NAMALWA (cell line): ENCODE data around the gene CYSRT1.

Experiments
- DNase-seq: peaks from one replicate; pipeline ENCODE4 v3.0.0-alpha.2; 2015; ENCODE audit warnings: low spot score

CYSRT1 gene

DNA sequence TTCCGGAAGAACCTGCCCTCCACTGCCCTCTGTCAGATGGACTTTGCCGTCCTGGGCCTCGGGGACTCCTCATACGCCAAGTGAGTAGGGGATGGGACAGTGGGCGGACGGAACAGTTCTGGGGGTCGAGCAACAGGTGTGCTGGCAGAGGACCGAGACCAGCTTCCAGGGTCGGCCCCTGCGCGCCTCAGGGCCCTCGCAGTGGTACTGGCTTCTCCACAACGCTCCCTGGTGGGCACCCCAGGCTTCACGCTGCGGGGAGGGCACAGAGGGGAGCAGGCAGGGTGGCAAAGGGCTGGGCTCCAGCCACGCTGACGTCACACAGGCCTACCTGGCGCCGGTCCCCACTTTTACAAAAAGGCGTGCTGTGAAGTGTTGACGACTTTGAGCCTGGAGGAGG is 12.5 kb upstream of the CYSRT1 start:
- DNase-seq = no peak

DNA sequence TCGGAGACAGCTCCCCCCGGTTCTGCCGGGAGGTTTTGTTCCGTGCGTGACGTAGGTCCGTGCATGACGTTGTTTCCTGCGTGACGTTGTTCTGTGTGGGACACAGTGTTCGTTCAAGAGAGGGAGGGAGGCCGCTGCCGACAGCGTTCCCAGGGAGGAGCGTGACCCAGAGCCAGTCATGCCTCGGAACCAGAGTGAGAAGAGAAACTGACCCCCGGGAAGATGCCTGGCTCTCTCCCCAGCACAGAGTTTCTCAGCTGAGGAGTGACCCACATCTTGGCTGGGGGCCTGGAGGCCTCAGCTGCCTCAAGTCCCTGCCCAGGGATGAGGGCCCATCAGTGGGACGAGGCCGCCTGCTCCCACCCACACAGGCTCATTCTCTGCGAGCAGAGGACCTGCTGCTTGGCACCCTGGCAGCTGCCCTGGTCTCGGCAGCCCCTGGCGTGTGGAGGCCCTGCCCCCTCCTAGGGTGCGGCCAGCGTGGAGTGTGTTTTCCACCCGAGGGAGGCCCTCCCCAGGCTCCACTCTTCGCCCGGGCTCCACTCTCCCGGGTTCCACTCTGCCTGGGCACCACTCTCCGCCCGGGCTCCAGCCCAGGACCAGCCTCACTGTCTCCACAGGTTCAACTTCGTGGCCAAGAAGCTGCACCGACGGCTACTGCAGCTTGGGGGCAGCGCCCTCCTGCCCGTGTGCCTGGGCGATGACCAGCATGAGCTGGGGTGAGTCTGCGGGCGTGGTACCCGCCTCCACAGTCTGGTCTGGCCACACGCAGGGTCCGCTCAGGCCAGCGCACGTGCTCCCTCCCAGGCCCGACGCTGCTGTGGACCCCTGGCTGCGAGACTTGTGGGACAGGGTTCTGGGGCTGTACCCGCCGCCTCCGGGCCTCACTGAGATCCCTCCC is 11.6 kb upstream of the CYSRT1 start:
- no peak for DNase-seq

DNA sequence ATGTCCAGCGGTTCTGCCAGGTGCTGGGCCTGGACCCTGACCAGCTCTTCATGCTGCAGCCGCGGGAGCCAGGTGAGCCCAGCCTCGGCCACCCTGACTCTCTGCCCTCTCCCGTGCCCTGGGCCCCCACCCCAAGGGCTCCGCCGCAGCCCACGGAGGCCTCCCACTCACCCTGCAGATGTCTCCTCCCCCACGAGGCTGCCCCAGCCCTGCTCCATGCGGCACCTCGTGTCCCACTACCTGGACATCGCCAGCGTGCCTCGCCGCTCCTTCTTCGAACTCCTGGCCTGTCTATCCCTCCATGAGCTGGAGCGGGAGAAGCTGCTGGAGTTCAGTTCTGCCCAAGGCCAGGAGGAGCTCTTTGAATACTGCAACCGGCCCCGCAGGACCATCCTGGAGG is 10.4 kb upstream of the CYSRT1 start:
- DNase-seq = no peak

GRCh38 chr9:137215196-137215986 is 9.6 kb upstream of the CYSRT1 start:
- no peak for DNase-seq

GRCh38 chr9:137216188-137216965 is 8.6 kb upstream of the CYSRT1 start:
- no peak for DNase-seq

GRCh38 chr9:137217276-137218211 is 7.4 kb upstream of the CYSRT1 start:
- DNase-seq = no peak

DNA sequence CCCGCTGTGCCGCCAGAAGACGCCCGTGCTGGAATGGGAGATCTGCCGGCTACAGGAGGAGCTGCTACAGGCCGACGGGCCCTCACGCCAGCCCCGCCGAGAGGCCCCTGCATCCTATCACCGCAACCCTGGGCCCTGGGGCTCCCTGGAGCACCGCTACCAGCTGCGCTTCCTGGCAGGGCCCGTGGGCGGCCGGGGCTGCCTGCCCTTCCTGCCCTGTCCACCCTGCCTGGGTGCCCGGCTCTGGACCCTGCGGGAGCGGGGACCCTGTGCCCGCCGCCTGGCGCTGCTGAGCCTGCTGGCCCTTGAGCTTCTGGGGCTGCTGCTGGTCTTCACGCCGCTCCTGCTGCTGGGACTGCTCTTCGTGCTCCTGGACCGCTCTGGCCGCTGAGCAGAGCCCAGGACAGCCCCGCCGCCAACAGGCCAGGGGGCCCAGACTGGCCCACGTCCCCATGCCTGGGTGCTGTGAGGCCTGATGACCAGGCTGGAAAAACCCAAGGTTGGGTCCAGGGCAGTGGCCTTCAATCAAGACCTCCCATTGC is 6.7 kb upstream of the CYSRT1 start:
- no peak for DNase-seq

- DNase-seq = no peak
Measured at GRCh38 chr9:137218754-137219271, 6.2 kb upstream of the CYSRT1 start.

DNA sequence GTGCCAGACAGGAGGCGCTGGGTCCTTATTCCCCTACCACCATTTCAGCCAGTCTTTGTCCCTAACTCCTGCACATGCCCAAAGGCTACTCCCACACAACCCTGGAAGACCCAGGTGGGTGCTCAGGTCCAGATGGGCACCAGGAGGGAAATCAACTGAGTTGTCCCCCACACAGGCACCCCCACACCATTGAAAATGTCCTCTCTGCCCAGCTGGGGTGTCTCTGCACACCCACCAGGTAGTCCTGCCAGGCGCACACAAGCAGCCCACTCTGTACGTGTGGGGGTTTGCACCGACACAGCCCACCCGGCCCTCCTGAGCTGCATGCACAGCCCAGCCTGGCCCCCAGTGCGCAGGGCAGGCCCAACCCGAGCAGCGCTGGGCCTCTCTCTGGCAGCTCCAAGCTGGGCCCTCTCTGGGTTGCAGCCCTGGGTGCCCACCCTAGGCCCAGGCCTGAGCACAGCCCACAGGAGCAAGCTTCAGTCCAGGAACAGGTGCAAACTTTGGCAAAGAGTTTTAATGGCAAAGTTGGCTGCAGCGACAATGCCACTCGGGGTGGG is 5.1 kb upstream of the CYSRT1 start:
- DNase-seq = no peak

DNA sequence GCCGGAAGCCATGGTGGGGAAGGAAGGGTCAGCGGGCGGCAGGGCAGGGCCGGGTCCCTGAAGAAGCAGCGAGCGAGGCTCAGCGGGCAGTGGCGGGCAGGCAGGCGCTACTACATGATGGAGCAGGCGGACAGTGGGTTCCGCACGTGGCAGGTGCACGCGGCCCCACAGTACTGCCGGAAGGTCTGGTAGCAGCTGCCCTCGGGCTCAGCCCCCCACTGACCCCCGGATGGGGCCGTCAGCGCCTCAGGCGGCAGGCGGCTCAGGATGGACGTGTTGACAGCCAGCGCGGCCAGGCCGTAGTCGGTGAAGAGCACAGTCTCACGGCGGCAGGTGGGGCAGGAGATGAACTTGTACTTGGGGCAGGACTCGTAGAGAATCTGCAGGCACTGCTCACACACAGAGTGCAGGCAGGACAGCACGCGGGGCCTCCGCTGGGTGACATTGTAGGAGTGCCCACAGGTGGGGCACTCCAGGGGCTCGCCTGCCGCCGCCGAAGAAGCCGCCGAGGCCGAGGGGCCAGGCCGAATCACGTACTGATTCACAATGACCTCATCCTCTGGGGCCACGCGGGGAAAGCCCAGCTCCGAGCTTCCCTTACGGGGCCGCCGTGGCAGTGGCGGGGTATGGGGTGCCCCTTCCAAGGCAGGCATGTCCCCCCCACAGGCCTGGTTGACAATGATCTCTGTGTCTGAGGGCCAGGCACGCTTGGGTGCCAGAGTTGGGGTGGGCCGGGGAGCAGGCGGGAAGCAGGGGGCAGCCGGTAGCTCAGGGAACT is 4.5 kb upstream of the CYSRT1 start:
- no peak for DNase-seq

- no peak for DNase-seq
Measured at GRCh38 chr9:137221095-137221505, 3.9 kb upstream of the CYSRT1 start.

GRCh38 chr9:137221506-137222111 is 3.4 kb upstream of the CYSRT1 start:
- DNase-seq = no peak

DNA sequence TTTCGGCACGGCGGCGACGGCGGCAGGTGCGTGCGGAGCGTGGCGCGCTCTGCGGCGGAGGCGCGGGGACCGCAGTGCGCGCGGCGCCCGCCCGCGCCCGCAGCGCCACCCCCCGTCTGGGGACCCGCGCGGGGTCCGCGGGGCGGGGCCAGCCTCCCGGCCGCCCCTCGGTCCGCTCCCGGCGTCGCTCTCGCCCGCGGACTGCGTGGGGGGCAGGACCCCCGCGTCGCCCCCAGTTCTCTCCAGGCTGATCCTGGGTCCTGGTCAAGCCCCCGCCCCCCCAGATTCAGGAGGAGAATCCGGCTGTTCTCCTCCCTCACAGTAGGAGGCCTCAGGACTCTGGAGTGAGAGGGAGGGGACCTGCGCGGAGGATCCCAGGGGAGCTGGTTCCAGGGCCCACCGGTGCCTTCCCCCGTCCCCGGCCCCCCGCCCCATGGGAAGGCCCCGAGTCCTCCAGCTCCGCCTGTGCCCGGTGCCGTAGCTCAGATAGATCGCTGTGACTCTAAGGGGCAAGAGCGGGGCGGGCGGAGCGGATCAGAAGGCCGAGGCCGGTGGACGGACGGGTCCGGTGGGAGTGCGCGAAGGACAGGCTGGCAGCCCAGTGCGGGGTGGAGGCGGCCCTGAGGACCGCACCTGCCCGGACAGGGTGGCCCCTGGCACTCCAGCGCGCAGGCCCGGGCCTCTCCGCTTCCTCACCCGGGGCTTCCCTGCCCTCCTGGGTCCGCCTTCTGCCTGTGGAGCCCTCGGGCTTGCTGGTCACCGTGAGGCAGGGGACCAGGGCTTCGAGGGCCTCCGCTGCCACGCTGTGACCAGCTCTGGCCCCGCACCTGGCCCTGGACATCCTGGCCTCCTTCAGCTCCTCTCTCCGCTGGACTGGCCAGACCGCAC is 2.5 kb upstream of the CYSRT1 start, which contains the start of gene RNF208:
TSS of gene RNF208 (minus strand) at position 51 of the 888 bp plus-strand sequence. CDS start 1,028 bp downstream, outside the sequence.
- no peak for DNase-seq

DNA sequence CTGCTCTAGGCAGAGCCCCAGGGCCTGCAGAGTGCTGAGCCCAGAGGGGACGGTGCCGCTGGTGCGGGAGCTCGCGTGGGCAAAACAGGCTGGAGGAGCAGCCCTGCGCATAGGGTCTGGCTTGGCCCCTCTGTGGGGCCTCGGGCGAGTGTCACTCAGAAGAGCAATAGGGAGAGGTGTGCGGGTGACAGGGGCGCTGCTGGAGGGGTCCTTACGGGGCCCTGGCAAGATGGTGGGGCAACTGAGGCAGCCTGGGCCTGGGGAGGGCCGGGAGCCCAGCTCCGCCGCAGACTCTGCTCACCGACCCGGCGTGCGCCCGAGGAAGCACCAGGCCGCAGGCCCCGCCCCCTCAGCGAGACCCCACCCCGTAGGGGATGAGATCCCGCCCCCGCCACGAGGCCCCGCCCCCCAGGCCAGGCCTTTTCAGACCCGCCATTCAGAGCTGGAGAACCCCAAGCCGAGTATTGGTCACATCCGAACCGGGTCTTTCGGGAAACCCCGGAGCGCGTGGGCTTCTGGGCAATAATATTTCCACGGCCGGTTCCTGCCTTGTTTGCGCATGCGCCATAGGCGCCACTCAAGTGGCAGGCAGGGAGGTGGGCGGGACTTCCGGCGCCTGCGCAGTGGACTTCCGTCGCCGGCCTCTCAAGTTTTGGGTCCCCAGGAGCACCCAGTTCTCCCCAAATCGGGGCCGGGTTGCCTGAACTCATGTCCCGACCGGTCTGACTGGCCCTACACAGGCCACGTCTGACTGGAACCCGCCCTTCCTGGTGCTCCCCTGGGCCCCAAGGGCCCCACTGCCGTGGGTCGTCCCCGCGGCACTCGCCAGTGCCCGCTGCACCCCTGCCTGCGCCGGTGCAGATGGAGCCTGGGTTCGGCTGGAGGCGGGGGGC is 1.6 kb upstream of the CYSRT1 start:
- DNase-seq = peak; percentile 99

- no peak for DNase-seq
Measured at GRCh38 chr9:137225699-137226331, 841 bp downstream of the CYSRT1 start.

- DNase-seq = no peak
Measured at GRCh38 chr9:137226338-137227053, 1.5 kb downstream of the CYSRT1 start.
